GM18507 (cell line): Measurements from ENCODE around the gene ZC3H6.

Source experiments
- DNase-seq: peaks from one replicate; pipeline ENCODE4 v3.0.0; 2011; ENCODE audit warnings: low read depth; ENCODE audit not compliant: insufficient read length; ENCODE audit errors: extremely low spot score
- FAIRE-seq: peaks from 2 replicates; lab custom pipeline; 2011; peaks lifted over from hg19 to GRCh38; lab: Jason Lieb, UNC

Gene ZC3H6

GRCh38 chr2:112275311-112275886, at the start of gene ZC3H6:
Gene ZC3H6, plus strand, starts transcription at chr2:112275597. Its CDS starts 398 bp downstream, at chr2:112275995.
- DNase-seq, result peak; percentile 84
- FAIRE-seq, result peak; percentile 97

- FAIRE-seq (no peak), DNase-seq (no peak)
Observed at GRCh38 chr2:112229348-112229747, 46.0 kb upstream of the ZC3H6 start.

GRCh38 chr2:112230371-112230770, 45.0 kb upstream of the ZC3H6 start:
- DNase-seq, result no peak
- FAIRE-seq, result no peak

- DNase-seq, result no peak
- no peak for FAIRE-seq
Observed at GRCh38 chr2:112239862-112240261, 35.5 kb upstream of the ZC3H6 start.

- FAIRE-seq (no peak), DNase-seq (no peak)
Observed at GRCh38 chr2:112242384-112242783, 33.0 kb upstream of the ZC3H6 start.

GRCh38 chr2:112243233-112243632, 32.2 kb upstream of the ZC3H6 start:
- FAIRE-seq (no peak), DNase-seq (no peak)

- DNase-seq (no peak), FAIRE-seq (no peak)
Observed at GRCh38 chr2:112244854-112245253, 30.5 kb upstream of the ZC3H6 start.

GRCh38 chr2:112251271-112251670, 24.1 kb upstream of the ZC3H6 start:
- FAIRE-seq (no peak), DNase-seq (no peak)

GRCh38 chr2:112253261-112253815, 22.1 kb upstream of the ZC3H6 start:
- no peak for DNase-seq
- FAIRE-seq, result no peak

GRCh38 chr2:112254466-112255240, 20.7 kb upstream of the ZC3H6 start, which contains the start of gene ZC3H8:
Gene ZC3H8, minus strand, starts transcription at chr2:112255042. Its CDS starts 61 bp downstream, at chr2:112254981.
- FAIRE-seq, result peak; percentile 86
- DNase-seq, result peak; percentile 99

- no peak for FAIRE-seq
Observed at GRCh38 chr2:112255875-112256274, 19.5 kb upstream of the ZC3H6 start.

GRCh38 chr2:112256654-112257053, 18.7 kb upstream of the ZC3H6 start:
- no peak for FAIRE-seq
- DNase-seq, result no peak

More at GRCh38 chr2:112255875-112256274, 19.5 kb upstream of the ZC3H6 start:
- DNase-seq, result no peak

- FAIRE-seq (no peak), DNase-seq (no peak)
Observed at GRCh38 chr2:112257575-112257974, 17.8 kb upstream of the ZC3H6 start.

GRCh38 chr2:112259509-112260294, 15.7 kb upstream of the ZC3H6 start:
- DNase-seq (peak; percentile 53), FAIRE-seq (peak; percentile 94)

GRCh38 chr2:112260295-112260625, 15.1 kb upstream of the ZC3H6 start:
- no peak for FAIRE-seq
- DNase-seq, result no peak

GRCh38 chr2:112262876-112263275, 12.5 kb upstream of the ZC3H6 start:
- FAIRE-seq (no peak), DNase-seq (no peak)

- FAIRE-seq (no peak), DNase-seq (no peak)
Observed at GRCh38 chr2:112268547-112268946, 6.8 kb upstream of the ZC3H6 start.

- no peak for FAIRE-seq
- no peak for DNase-seq
Observed at GRCh38 chr2:112272669-112273068, 2.7 kb upstream of the ZC3H6 start.

GRCh38 chr2:112273349-112273748, 2.0 kb upstream of the ZC3H6 start:
- DNase-seq (no peak), FAIRE-seq (no peak)
